Kidney epithelial cell (primary cell): Measurements from ENCODE around the gene TAGLN2. TPM values are rescaled to one million over a fixed set of nuclear protein-coding genes. Genes with fewer than 3 reads are reported as not detected.

ENCODE experiments used
- DNase-seq: peaks from one replicate; pipeline ENCODE4 v3.0.0-alpha.2; 2010; ENCODE audit warnings: low read depth
- H3K27me3 ChIP-seq: 2 replicates; pipeline ENCODE4 v1.6.0; 2011; ENCODE audit warnings: low read length; ENCODE audit not compliant: control insufficient read depth, insufficient read depth
- H3K36me3 ChIP-seq: 2 replicates; pipeline ENCODE4 v1.5.1; 2011; ENCODE audit warnings: low read length; ENCODE audit not compliant: control insufficient read depth, insufficient read depth
- H3K4me3 ChIP-seq: 2 replicates; pipeline ENCODE4 v1.5.1; 2011; ENCODE audit warnings: low read depth, mild to moderate bottlenecking, control low read depth, low read length
- CTCF ChIP-seq: IDR thresholded peaks from 2 replicates; pipeline ENCODE4 v1.5.1; 2011; ENCODE audit warnings: mild to moderate bottlenecking, moderate library complexity, low read length, control low read depth, inconsistent platforms; ENCODE audit not compliant: insufficient read depth, poor library complexity, severe bottlenecking
- total RNA-seq: library from RNA; depleted of rRNA; stranded (reverse); fragments of >200 nt; gene quantifications from 2 replicates; pipeline ENCODE4 v1.2.3, GENCODE V29; 2015

The TAGLN2 gene
- total RNA-seq, 1 donor from 2014 or later: 719 TPM

- H3K27me3 ChIP-seq: no peaks in the 10 kb centered on the region
- no peak for DNase-seq
- TF ChIP-seq CTCF: no peak
- H3K36me3 ChIP-seq: no peaks in the 10 kb centered on the region
- no peak overlapping the region for H3K4me3 ChIP-seq
Observed at GRCh38 chr1:159931101-159931794, 5.9 kb upstream of the TAGLN2 start.

- TF ChIP-seq CTCF: no peak
- no peak for DNase-seq
- H3K36me3 ChIP-seq: no peaks in the 10 kb centered on the region
- no peaks in the 10 kb centered on the region for H3K27me3 ChIP-seq
- H3K4me3 ChIP-seq: no peak overlapping the region
Observed at GRCh38 chr1:159930634-159931033, 5.3 kb upstream of the TAGLN2 start.

GRCh38 chr1:159930216-159930615, 4.9 kb upstream of the TAGLN2 start:
- Histone ChIP-seq H3K27me3 (no peaks in the 10 kb centered on the region), H3K4me3 (no peak overlapping the region), H3K36me3 (no peaks in the 10 kb centered on the region)
- TF ChIP-seq CTCF: no peak
- DNase-seq: no peak

GRCh38 chr1:159929155-159930051, 4.1 kb upstream of the TAGLN2 start:
- Histone ChIP-seq H3K36me3 (no peaks in the 10 kb centered on the region), H3K27me3 (no peaks in the 10 kb centered on the region), H3K4me3 (no peak overlapping the region)
- no peak for TF ChIP-seq CTCF
- DNase-seq: no peak

- no peak overlapping the region for H3K4me3 ChIP-seq
Observed at GRCh38 chr1:159928491-159929050, 3.3 kb upstream of the TAGLN2 start.

More at GRCh38 chr1:159928491-159929050, 3.3 kb upstream of the TAGLN2 start:
- TF ChIP-seq CTCF: no peak
- Histone ChIP-seq H3K27me3 (no peaks in the 10 kb centered on the region), H3K36me3 (no peaks in the 10 kb centered on the region)
- DNase-seq: no peak
